ENCODE data around the gene RAB3C.

Gene RAB3C

DNA sequence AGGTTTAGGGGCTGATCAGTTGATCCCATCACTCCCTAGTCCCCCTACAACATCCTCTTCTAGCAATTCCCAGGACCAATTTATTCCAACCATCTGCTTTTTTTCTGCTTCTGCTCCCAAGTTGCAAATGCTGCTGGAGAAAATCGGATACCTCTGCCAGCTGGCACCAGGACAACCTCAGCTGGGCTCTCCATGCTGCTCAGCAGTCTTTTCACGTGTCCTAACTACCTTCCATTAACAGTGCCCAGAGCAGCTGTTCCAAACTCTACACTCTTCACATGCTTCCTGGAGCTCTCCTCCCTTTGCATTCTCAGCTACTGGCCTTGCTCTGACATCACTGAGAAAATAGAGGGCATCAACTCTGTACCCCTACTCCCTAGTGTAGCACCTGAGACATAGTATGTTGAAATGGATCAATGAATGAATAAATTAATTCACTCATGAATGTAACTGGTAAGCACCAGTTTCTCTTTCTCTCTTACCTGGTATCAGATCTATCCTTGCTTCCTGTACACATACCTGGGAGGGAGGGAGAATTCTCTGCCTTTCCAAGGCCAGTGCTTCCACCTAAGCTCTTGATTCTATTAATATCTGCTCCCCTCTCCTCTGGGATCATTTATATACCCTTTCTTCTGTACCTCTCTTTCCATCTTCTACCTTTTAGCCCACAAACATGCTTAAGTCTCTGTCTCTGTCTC lies 191.0 kb downstream of the RAB3C start:
- no peak for DNase-seq (ENCODE audit: low spot score)

DNA sequence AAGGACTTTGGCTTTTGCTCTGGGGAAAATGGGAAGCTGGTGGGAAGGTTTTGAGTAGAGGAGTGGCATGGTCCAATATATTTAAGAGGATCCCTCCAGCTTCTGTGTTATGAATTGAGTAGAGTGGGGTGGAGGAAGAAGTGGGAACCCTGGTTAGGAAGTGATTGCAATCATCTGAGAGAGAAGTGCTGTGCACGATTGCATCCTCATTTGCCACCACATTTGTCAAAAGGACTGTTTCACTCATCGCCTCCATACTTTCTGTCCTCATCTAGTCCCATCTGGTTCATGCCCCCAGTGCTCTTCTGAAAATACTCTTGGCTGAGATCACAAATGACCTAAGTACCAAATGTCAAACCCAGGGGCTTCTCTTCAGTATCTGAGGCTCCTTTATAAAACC lies 192.1 kb downstream of the RAB3C start:
- DNase-seq (ENCODE audit: low spot score) = no peak

DNA sequence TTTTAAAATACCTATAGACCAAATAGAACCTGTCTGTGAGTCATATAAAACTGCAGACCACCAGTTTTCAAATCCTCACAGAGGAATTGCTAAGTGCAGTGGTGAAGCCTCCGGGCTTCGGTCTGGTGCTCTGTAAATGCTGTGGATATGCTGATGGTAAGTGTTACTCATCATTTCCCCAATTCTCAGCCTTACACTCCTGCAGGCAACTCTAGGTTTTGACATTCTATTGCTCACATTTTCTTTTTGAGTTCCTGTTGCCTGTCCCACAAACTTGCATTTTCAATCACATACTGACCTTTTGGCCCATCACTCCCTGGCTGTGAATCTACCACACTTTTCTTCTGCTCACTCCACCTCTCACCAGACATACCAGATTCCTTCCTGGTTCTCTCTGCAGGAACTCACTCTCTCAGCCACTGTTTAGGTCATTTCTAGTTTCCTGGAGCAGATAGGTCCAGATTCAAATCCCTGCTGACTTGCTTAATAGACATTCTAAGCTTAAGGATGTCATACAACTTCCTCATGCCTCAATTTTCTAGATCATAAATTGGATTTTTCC lies 192.9 kb downstream of the RAB3C start:
- no peak for DNase-seq (ENCODE audit: low spot score)

DNA sequence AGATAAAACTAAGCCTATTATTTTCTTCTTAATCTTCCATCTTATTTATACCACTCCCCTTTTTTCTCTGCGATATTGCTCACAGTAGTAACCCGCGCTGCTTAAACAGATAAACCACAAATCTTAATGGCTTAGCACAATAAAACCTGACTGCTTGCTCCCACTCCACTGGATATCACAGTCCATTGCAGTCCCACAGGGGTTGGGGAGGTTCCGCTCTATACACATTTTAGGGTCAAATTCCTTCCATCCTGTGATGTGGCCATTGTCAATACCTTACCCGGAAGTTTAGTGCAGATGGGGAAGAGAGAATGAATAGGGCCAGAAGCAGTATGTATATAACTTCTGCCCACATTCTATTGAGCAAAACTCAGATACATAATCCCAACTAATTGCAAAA lies 193.7 kb downstream of the RAB3C start:
- DNase-seq (ENCODE audit: low spot score) = no peak

DNA sequence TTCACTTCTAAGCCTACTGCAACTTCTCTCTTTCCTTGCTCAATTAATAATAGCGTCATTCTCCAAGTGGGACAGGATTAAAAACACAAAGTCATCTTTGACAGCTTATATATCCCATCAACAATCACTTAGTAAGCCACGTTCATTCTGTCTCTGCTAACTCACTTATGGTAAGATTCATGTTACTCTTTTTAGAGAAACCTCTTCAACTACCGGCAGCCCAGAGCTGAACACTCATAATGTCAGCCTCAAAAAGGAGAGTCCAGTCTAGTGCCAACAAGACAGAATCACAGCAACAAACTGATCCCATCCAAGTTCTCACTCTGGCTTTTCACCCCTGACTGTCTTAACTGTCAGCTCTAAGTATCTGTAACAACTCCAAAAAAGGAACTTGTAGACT lies 196.0 kb downstream of the RAB3C start:
- DNase-seq (ENCODE audit: low spot score) = no peak

DNA sequence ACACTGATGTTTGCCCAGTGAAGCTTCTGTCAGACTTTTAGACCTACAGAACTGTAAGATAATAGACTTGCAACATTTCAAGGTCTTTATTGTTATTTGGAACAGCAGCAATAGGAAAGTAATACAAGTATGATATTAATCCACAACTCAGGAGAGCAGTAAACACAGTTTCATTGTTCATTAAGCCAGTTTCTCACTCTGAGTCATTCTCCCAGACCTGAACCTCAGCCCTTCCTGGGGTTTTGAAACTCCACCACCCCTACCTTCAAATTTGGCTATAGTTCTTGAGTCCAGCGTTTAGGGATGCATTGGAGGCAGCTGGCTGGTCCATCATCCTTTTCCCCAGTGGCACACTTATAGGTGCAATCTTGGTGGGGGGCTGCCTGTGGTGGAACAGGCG lies 203.2 kb downstream of the RAB3C start:
- no peak for DNase-seq (ENCODE audit: low spot score)

DNA sequence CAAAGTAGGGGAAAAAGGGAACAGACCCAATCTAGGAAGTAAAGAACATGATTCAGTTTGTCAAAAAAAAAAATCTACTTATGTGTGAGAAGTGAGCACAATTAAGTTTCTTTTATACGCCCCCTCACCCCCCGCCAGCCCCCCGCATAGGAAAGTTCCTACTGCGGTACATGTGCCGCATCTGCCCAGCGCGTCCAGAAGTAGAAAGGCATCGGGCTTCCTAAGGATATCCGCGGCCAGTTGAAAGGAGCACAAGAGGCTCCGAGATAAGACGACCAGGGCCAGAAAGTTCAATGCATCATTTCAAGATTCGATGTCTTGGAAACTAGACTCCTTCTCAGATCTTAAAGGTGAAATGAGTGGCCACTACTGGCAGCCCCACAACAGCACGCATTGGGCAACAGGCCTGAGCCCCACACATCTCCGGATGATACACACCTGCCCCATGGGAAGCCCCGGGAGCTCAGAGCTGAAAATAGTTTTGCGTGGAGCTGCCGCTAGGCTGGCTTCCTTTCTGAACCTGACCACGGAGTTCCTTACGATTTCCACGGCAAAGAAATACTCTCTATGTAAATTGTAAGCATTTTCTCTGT lies 203.9 kb downstream of the RAB3C start:
- no peak for DNase-seq (ENCODE audit: low spot score)

DNA sequence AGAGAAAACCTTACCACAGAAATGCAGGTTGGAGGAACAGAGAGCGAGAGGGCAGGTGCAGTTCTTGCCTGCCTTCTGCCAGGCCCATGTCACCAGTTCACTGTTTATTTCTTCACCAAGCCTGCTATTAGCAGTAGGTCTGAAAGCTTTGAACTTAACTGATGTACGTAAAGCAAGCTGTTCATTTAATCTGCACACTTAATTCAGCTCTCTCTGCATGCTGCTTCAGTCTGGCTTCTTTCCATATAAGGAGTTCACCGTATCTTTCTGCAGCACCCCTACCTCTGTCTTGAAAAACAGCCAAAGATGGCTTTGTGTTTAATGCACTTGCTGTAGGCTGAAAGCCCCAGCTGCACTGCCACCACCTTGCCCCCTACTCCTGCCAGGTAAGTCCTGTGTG lies 205.1 kb downstream of the RAB3C start:
- no peak for DNase-seq (ENCODE audit: low spot score)

DNA sequence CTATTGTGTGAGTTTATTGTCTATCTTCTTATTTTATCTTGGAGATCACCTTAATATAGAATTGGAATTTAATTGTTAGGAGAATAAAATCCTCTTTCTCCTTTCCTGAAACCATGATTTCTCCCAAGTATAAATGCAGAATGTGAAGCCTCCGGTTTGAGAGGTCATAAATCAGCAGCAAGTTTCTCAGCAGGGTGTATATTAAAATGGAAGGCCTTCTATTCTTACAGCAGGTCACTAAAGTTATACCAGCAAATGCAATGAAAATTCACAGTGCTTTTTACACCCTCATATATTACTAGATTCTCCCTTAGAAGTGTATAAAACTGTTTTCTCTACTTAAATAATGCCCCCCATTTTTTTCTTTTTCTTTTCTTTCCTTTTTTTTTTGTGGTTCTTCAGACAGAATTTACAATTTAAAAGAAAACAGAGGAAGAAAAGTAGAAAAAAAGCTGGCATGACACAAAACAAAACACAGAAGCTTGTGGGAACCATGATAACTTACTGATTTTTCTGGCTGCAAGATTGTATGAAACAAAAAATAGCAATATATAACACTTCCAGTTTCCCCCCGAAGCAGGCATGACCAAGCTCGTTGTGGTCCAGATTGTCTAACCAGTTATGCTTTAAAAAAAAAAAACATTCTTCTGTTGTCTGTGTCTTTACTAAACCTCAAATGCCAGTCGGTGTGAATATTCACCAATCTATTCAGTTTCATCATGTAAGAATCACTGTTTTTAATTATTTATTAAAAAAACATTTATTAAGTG lies 211.2 kb downstream of the RAB3C start:
- no peak for DNase-seq (ENCODE audit: low spot score)

DNA sequence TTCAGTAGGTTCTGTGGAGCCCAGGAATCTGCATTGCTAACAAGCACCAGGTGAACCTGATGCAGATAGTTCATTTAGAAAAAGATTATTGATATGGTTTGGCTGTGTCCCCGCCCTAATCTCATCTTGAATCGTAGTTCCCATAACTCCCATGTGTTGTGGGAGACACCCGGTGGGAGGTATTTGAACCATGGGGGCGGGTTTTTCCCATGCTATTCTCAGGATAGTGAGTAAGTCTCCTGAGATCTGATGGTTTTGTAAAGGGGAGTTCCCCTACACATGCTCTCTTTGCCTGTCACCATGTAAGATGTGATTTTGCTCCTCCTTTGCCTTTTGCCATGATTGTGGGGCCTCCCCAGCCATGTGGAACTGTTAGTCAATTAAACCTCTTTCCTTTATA lies 212.0 kb downstream of the RAB3C start:
- no peak for DNase-seq (ENCODE audit: low spot score)

DNA sequence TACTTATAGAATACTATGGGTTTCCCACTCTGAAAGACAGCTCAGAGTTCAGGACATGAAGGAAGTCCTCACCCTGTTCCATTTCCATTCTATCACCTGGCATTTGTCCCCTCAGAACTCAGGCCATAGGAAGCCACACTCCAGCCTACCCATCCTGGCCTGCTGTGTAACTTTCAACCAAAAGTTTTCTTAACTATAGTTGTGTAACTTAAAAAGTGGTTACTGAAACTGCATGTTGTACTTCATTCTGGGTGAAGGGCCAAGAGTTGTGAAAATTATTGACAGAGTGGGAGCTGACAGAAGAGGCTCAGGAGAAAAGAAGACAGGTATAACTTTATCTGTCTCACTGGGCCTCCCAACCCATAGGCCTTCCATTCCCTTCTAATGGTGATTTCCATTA lies 212.5 kb downstream of the RAB3C start:
- DNase-seq (ENCODE audit: low spot score) = no peak

DNA sequence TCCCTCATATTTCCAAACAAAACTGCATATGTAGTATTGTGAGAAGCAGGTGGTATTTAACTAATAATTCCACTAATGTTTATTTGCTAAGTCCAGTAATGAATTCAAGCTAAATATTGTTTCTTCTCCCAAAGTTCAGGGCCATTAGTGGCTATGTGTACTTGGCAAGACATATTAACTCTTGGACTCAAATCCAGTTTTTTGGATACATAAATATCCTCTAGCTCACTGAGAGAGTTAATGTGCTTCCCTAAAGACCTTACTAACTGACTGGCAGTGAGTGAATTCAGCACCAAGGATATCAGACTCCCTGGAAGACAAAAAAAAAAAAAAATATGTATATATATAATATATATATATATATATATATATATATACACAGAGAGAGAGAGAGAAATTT lies 214.1 kb downstream of the RAB3C start:
- DNase-seq (ENCODE audit: low spot score) = no peak

DNA sequence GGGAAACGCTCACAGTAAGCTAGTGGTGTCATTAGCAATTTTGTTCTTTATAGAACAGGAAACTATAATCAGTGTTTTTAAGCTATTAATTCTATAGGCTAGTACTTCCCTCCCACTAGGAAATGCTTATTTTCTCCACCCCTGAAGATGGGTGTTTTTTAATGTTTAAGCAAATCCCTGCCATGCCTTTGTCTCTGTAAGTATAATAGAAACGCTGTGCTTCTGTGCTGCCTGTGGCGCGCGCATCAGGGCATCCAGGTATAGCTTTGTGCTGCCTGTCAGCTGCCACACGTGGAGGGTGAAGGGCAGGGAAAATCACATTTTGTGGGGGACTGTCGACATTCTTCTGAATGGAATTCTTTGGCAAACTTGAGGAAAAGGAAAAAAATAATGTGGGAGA lies 217.5 kb downstream of the RAB3C start:
- DNase-seq (ENCODE audit: low spot score) = no peak

DNA sequence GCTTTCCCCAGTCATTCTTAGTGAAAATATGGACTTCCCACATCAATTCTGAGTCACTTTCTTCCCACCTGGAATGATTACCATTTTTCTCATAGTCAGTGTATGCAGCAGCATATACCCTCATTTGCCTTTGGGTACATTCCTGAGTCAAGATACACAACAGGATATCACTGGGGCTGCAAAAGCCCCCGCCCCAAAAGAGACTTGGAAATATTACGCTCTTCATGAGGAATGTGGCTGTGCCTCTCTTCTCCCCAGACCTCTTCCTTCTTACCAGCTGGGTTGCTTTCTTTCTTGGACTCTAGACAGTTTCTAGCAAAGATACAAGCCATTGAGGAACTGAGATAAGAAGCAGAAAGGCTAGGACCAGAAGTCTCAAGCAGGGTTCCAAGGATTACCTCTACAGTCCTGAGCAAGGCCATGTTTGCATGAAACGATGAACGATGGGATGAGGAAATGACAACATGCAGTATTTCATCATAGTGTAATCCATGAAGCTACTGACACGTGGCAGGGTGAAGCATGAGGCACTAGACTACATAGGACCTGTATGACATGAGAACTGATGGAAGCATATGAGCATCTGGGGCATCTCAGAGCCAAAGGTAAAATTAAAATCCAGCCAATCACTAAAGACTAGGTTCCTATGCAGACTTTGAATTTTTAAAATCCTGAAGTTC lies 218.1 kb downstream of the RAB3C start:
- no peak for DNase-seq (ENCODE audit: low spot score)

DNA sequence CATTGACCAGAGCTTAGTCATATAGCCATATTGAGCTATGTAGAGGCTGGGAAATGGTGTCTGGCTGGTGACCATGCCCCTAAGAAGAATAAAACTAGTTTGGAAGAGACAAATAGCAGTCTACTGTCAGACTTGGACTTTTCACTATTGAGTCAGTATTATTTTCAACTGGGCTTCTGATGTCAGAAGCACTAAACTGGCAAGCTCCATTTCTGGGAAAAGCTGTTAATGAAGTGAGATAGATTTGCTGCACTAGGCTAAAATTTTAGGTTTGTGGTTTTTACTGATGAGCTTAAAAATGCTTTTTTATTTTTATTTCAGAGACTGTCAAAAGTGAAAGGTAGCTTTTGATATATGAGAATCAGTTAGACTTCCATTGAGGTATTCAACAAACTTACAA lies 220.2 kb downstream of the RAB3C start:
- DNase-seq (ENCODE audit: low spot score) = no peak

DNA sequence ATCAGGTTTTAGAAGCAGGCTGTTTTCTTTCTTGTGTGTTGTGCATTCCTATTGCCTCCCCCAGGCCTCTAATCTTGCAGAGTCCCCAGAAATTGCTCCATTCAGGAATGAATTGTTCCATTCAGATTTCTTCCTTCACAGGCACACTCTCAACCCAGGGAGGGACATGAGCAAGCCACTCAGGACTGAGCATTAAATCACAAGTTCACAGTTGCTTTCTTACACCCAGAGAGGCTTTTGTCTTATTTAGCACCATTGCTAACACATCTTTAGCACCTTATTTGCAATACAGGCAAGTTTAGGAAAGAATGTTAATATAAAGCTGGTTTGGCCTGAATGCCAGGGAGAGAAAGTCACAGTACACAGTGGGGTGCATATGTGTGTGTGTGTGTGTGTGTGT lies 221.4 kb downstream of the RAB3C start:
- no peak for DNase-seq (ENCODE audit: low spot score)

DNA sequence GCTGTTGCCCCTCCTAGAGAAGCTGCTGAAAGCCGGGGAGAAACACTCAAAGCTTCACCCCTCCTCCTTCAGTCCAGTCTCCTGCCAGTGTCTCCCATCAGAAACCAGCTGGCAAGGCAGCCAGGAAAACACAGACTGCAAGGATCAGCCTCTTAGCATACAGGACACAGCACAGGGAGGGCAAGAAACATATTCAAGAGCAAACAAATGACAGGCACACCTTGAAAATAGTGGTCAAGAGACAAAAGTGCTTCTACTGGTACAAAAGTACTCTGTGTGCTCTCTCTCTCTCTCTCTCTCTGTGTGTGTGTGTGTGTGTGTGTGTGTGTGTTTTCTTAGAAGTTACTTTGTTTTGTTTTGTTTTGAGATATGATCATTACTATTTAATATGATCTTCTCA lies 227.2 kb downstream of the RAB3C start:
- no peak for DNase-seq (ENCODE audit: low spot score)

DNA sequence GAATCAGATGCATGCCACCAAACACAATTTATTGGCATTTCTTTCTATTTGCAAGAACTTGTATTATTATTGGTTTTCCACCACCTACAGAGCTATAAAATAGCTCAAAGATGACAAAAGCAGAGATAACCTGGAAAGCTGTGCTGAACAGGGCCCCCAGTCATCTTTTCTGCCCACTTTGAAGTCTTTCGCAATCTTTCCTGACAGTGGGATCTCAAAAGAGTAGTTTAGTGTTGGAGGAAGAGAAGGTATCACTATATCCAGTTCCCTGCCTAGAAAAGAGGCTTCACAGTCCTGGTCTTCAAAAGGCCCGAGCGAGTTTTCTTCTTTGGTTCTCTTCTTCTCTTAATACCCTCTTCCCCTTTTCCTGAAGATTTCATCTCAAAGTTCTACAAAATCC lies 231.0 kb downstream of the RAB3C start:
- no peak for DNase-seq (ENCODE audit: low spot score)

DNA sequence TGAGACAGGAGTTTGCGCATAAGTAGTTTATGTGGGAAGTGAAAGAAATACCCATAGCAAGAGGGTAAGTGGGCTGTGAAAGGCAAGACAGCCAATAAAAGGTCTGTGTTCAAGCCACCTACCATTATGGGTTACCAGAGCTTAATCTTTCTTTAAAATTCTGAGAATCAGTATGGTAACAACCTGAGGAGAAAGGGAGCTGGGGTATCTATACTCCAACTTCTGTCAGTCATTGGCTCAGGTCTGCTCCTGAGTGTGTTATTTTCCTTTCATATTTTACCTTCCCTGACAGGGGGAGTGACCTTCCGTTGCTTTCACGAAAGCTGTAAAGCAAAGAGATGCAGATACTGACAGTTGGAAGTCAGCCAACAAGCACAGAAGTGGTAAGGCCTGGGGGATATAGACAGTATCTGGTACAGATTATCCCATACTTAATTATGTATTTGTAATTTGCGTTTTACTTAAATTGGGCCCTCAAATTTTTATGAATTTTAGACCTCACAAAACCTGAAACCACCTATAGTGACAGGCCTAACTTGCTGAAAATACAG lies 233.4 kb downstream of the RAB3C start:
- DNase-seq (ENCODE audit: low spot score) = no peak

DNA sequence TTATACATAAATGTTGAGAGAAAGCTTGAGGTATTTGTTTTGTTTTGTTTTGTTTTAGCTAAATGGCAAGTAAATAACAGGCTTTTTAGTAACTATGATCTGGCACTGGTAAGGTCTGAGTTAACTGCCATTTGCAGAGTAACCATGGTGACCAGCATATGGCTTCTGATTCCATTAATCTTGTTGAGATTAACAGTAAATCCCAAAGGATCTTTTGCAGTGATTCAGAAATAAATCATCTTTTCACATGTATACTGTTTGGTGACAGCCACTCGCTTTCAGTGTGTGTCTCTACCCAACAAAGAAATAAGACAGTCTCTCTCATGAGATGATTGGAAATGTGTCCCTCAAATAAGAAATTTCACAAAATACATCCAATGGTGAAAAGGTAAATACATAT lies 235.6 kb downstream of the RAB3C start:
- no peak for DNase-seq (ENCODE audit: low spot score)

DNA sequence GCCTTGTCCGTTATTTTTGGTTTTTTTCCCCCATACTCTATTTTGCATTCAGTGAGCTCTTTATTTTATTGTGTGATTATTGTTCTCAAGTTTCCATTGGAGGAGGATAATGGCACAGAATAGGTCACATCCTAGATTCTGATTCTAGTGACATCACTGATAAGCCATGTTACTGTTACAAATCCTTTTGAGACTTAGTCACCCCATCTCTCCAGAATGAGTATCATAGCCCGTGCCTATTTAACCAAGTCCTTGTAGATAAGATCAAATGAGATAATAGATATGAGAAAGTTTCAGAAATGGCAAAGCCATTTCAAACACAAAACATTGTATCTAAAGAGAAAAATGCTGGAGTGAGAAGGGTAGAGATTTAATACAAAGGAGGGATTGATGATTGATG lies 242.6 kb downstream of the RAB3C start:
- no peak for DNase-seq (ENCODE audit: low spot score)

DNA sequence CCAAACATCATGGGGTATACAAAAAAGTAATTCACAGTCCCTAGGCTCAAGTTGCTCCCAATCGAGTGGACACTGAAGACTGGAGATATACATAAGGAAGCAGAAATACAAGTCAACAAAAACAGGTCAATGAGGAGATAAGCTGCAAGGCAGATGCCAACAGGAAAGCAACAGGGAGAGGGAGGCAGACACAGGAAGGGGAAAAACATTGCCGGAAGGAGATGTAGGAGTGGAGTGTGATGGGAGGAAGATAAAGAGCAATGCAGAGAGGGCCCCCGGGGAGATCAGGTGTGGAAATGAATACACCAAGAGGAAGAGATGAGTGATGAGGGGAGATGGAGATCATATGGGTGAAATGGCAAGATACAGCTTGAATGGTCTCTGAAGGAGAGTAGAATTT lies 243.0 kb downstream of the RAB3C start:
- DNase-seq (ENCODE audit: low spot score) = no peak
